Astrocyte (in vitro differentiated cells and primary cell): Measurements from ENCODE around the gene GRK6. TPM values are rescaled to one million over a fixed set of nuclear protein-coding genes. Genes with fewer than 3 reads are reported as not detected.

Source experiments
- DNase-seq: peaks from one replicate; pipeline ENCODE4 v3.0.0-alpha.2; 2010; ENCODE audit warnings: low read depth
- FAIRE-seq: peaks from 2 replicates; lab custom pipeline; 2011; peaks lifted over from hg19 to GRCh38; lab: Jason Lieb, UNC
- H2AFZ ChIP-seq: 2 replicates; pipeline ENCODE4 v1.6.0; 2012; ENCODE audit warnings: low read depth, low read length, inconsistent platforms
- H3K27ac ChIP-seq: 2 replicates; pipeline ENCODE4 v1.5.1; 2011; ENCODE audit warnings: low read depth, low read length, inconsistent platforms
- H3K27me3 ChIP-seq: 2 replicates; pipeline ENCODE4 v1.6.0; 2011; ENCODE audit warnings: low read length, inconsistent platforms; ENCODE audit not compliant: insufficient read depth
- H3K36me3 ChIP-seq: 2 replicates; pipeline ENCODE4 v1.5.1; 2011; ENCODE audit warnings: low read length, inconsistent platforms; ENCODE audit not compliant: insufficient read depth
- H3K4me1 ChIP-seq: 2 replicates; pipeline ENCODE4 v1.5.1; 2011; ENCODE audit warnings: low read length, inconsistent platforms; ENCODE audit not compliant: insufficient read depth
- H3K4me2 ChIP-seq: 2 replicates; pipeline ENCODE4 v1.6.0; 2012; ENCODE audit warnings: low read length, inconsistent platforms
- H3K4me3 ChIP-seq: 2 replicates; pipeline ENCODE4 v1.5.1; 2011; ENCODE audit warnings: low read depth, mild to moderate bottlenecking, low read length, inconsistent platforms; ENCODE audit not compliant: insufficient read depth
- H3K79me2 ChIP-seq: 2 replicates; pipeline ENCODE4 v1.6.0; 2012; ENCODE audit warnings: mild to moderate bottlenecking, low read length, inconsistent platforms; ENCODE audit not compliant: insufficient read depth
- H3K9ac ChIP-seq: 2 replicates; pipeline ENCODE4 v1.6.0; 2012; ENCODE audit warnings: mild to moderate bottlenecking, low read length, inconsistent platforms
- H3K9me3 ChIP-seq: 2 replicates; pipeline ENCODE4 v1.5.1; 2012; ENCODE audit warnings: low read depth, mild to moderate bottlenecking, low read length, inconsistent platforms; ENCODE audit not compliant: insufficient read depth
- H4K20me1 ChIP-seq: 2 replicates; pipeline ENCODE4 v1.6.0; 2012; ENCODE audit warnings: low read length, inconsistent platforms; ENCODE audit not compliant: insufficient read depth
- H3K27ac Mint-ChIP-seq: one replicate; pipeline ENCODE4 v1.8.0; 2021; ENCODE audit warnings: mild to moderate bottlenecking, mixed read lengths; ENCODE audit not compliant: unreplicated experiment
- H3K27me3 Mint-ChIP-seq: one replicate; pipeline ENCODE4 v1.8.0; 2021; ENCODE audit warnings: low read depth, mixed read lengths; ENCODE audit not compliant: unreplicated experiment
- H3K36me3 Mint-ChIP-seq: one replicate; pipeline ENCODE4 v1.8.0; 2021; ENCODE audit warnings: low read depth, mixed read lengths; ENCODE audit not compliant: unreplicated experiment
- H3K4me1 Mint-ChIP-seq: one replicate; pipeline ENCODE4 v1.8.0; 2021; ENCODE audit warnings: low read depth, mixed read lengths; ENCODE audit not compliant: unreplicated experiment
- H3K4me3 Mint-ChIP-seq: one replicate; pipeline ENCODE4 v1.8.0; 2021; ENCODE audit warnings: mild to moderate bottlenecking, moderate library complexity, mixed read lengths; ENCODE audit not compliant: unreplicated experiment
- H3K9me3 Mint-ChIP-seq: one replicate; pipeline ENCODE4 v1.8.0; 2021; ENCODE audit warnings: mild to moderate bottlenecking, mixed read lengths; ENCODE audit not compliant: unreplicated experiment
- EZH2 ChIP-seq: IDR thresholded peaks from 2 replicates; pipeline ENCODE4 v1.6.1; 2012; ENCODE audit warnings: mild to moderate bottlenecking, low read length, inconsistent platforms; ENCODE audit not compliant: insufficient read depth
- total RNA-seq: library from RNA; stranded (reverse); gene quantifications from 2 replicates; pipeline ENCODE4 v1.2.1, GENCODE V29; 2021
- TF ChIP-seq, protein P1 (sequence below): IDR thresholded peaks from 2 replicates; pipeline ENCODE4 v1.5.1; 2011; ENCODE audit warnings: low read depth, mild to moderate bottlenecking, inconsistent platforms, low read length, moderate library complexity; ENCODE audit not compliant: insufficient read depth

The GRK6 gene
- total RNA-seq, 1 donor from 2014 or later, result 25.9 TPM

- Histone ChIP-seq H2AFZ (no peak overlapping the region), H3K9ac (peak overlapping the region; percentile 24), H3K4me3 (no peak overlapping the region), H3K4me2 (peak overlapping the region; percentile 13), H3K79me2 (peaks cover 7% of the 10 kb centered on the region), H3K9me3 (no peaks in the 10 kb centered on the region), H4K20me1 (peaks cover 63% of the 10 kb centered on the region), H3K27me3 (no peaks in the 10 kb centered on the region), H3K27ac (peak overlapping the region; percentile 29), H3K36me3 (peaks cover 3% of the 10 kb centered on the region), H3K4me1 (peaks cover 42% of the 10 kb centered on the region)
- H3K27me3 Mint-ChIP-seq, result no peaks in the 10 kb centered on the region
- peak; percentile 64 for DNase-seq
- TF ChIP-seq, protein P1, sequence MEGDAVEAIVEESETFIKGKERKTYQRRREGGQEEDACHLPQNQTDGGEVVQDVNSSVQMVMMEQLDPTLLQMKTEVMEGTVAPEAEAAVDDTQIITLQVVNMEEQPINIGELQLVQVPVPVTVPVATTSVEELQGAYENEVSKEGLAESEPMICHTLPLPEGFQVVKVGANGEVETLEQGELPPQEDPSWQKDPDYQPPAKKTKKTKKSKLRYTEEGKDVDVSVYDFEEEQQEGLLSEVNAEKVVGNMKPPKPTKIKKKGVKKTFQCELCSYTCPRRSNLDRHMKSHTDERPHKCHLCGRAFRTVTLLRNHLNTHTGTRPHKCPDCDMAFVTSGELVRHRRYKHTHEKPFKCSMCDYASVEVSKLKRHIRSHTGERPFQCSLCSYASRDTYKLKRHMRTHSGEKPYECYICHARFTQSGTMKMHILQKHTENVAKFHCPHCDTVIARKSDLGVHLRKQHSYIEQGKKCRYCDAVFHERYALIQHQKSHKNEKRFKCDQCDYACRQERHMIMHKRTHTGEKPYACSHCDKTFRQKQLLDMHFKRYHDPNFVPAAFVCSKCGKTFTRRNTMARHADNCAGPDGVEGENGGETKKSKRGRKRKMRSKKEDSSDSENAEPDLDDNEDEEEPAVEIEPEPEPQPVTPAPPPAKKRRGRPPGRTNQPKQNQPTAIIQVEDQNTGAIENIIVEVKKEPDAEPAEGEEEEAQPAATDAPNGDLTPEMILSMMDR, result no peak
- TF ChIP-seq EZH2, result no peak
- peaks cover 25% of the 10 kb centered on the region for H3K36me3 Mint-ChIP-seq
- peaks cover 66% of the 10 kb centered on the region for H3K4me1 Mint-ChIP-seq
- H3K9me3 Mint-ChIP-seq, result no peaks in the 10 kb centered on the region
- H3K27ac Mint-ChIP-seq, result peak overlapping the region; percentile 90
- FAIRE-seq, result no peak
- peak overlapping the region; percentile 30 for H3K4me3 Mint-ChIP-seq
These were observed 53.3 kb downstream of the GRK6 start for GRCh38 chr5:177479774-177480173.

- Mint-ChIP-seq H3K27ac (no peak overlapping the region), H3K36me3 (peaks cover 39% of the 10 kb centered on the region), H3K9me3 (no peaks in the 10 kb centered on the region), H3K27me3 (no peaks in the 10 kb centered on the region), H3K4me1 (peaks cover 64% of the 10 kb centered on the region), H3K4me3 (peak overlapping the region; percentile 46)
- Histone ChIP-seq H3K4me1 (peaks cover 41% of the 10 kb centered on the region), H3K4me3 (no peak overlapping the region), H4K20me1 (peaks cover 77% of the 10 kb centered on the region), H3K27me3 (no peaks in the 10 kb centered on the region), H3K9me3 (no peaks in the 10 kb centered on the region), H3K79me2 (peaks cover 27% of the 10 kb centered on the region), H2AFZ (no peak overlapping the region), H3K4me2 (no peak overlapping the region), H3K9ac (no peak overlapping the region), H3K36me3 (peaks cover 24% of the 10 kb centered on the region), H3K27ac (no peak overlapping the region)
- FAIRE-seq (no peak), DNase-seq (no peak)
- TF ChIP-seq, protein P1, result no peak
- TF ChIP-seq EZH2, result no peak
These were observed 55.9 kb downstream of the GRK6 start for GRCh38 chr5:177482359-177482795.

GRCh38 chr5:177483042-177483441 lies 56.6 kb downstream of the GRK6 start:
- Histone ChIP-seq H3K79me2 (peaks cover 32% of the 10 kb centered on the region), H3K4me3 (no peak overlapping the region), H3K9me3 (no peaks in the 10 kb centered on the region), H3K27me3 (no peaks in the 10 kb centered on the region), H2AFZ (no peak overlapping the region), H4K20me1 (peaks cover 84% of the 10 kb centered on the region), H3K4me1 (peaks cover 42% of the 10 kb centered on the region), H3K27ac (no peak overlapping the region), H3K4me2 (no peak overlapping the region), H3K36me3 (peaks cover 30% of the 10 kb centered on the region), H3K9ac (no peak overlapping the region)
- no peak for DNase-seq
- Mint-ChIP-seq H3K27ac (peak overlapping the region; percentile 94), H3K27me3 (no peaks in the 10 kb centered on the region), H3K4me3 (peak overlapping the region; percentile 40), H3K9me3 (no peaks in the 10 kb centered on the region), H3K36me3 (peaks cover 41% of the 10 kb centered on the region), H3K4me1 (peaks cover 61% of the 10 kb centered on the region)
- TF ChIP-seq, protein P1, result no peak
- TF ChIP-seq EZH2, result no peak
- FAIRE-seq, result no peak
